SK-N-SH (cell line): Measurements from ENCODE around the gene JAML.
"Not testable (repeated sequence)": the region's sequence is repeated elsewhere in the genome, so short reads cannot be mapped to it uniquely, and the experiment has no call there.

ENCODE experiments used
- FOXM1 ChIP-seq: IDR thresholded peaks from 2 replicates; pipeline ENCODE4 v1.4.0; 2012; ENCODE audit warnings: low read depth, mild to moderate bottlenecking
- GABPA ChIP-seq: IDR thresholded peaks from 2 replicates; pipeline ENCODE4 v1.4.0; 2012; ENCODE audit warnings: low read depth, mild to moderate bottlenecking
- POLR2AphosphoS5 ChIP-seq: IDR thresholded peaks from 2 replicates; pipeline ENCODE4 v1.6.1; 2012; ENCODE audit warnings: low read depth, low read length
- TEAD4 ChIP-seq: IDR thresholded peaks from 2 replicates; pipeline ENCODE4 v1.4.0; 2012; ENCODE audit warnings: mild to moderate bottlenecking, borderline replicate concordance; ENCODE audit not compliant: insufficient read depth
- TF ChIP-seq, protein P1 (sequence below): fragments of 200-600 bp; sonication (generic); IDR thresholded peaks from 2 replicates; pipeline ENCODE4 v1.6.1; 2017; ENCODE audit warnings: antibody characterized with exemption, mild to moderate bottlenecking, moderate library complexity

DNA sequence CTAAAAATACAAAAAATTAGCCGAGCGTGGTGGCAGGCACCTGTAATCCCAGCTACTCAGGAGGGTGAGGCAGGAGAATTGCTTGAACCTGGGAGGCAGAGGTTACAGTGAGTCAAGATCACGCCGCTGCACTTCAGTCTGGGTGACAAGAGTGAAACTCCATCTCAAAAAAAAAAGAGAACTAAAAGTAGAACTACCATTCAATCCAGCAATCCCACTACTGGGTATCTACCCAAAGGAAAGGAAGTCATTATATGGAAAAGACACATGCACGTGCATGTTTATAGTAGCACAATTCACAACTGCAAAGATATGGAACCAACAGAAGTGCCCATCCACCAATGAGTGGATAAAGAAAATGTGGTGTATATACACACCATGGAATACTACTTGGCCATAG, 41.1 kb downstream of the JAML start:
- TF ChIP-seq, protein P1, sequence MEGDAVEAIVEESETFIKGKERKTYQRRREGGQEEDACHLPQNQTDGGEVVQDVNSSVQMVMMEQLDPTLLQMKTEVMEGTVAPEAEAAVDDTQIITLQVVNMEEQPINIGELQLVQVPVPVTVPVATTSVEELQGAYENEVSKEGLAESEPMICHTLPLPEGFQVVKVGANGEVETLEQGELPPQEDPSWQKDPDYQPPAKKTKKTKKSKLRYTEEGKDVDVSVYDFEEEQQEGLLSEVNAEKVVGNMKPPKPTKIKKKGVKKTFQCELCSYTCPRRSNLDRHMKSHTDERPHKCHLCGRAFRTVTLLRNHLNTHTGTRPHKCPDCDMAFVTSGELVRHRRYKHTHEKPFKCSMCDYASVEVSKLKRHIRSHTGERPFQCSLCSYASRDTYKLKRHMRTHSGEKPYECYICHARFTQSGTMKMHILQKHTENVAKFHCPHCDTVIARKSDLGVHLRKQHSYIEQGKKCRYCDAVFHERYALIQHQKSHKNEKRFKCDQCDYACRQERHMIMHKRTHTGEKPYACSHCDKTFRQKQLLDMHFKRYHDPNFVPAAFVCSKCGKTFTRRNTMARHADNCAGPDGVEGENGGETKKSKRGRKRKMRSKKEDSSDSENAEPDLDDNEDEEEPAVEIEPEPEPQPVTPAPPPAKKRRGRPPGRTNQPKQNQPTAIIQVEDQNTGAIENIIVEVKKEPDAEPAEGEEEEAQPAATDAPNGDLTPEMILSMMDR, result not testable (repeated sequence)
- TF ChIP-seq FOXM1, TEAD4, POLR2AphosphoS5, GABPA: not testable (repeated sequence)
